Breast epithelium (tissue), 4 donors: ENCODE data around the gene GRPEL2. TPM values are rescaled to one million over a fixed set of nuclear protein-coding genes. Genes with fewer than 3 reads are reported as not detected.
A peak's percentile ranks its signal among the peaks of the same experiment; 100 is the strongest.

ENCODE experiments used
- DNase-seq, 2 donors: peaks; one replicate each; pipeline ENCODE4 v3.0.0-alpha.2; 2019; ENCODE audit warnings: low spot score in 2 of 2
- H3K27ac ChIP-seq, 2 donors: fragments of 200-600 bp; sonication (generic) in 1 of 2; one replicate each; pipeline ENCODE4 v1.5.1; 2016 to 2019; ENCODE audit warnings: mild to moderate bottlenecking in 1 of 2
- H3K27me3 ChIP-seq, 2 donors: fragments of 200-600 bp; sonication (generic) in 1 of 2; one replicate each; pipeline versions ENCODE4 v1.5.1 to v1.6.0; 2017 to 2019; ENCODE audit warnings: control low read depth in 1 of 2, mild to moderate bottlenecking in 1 of 2
- H3K36me3 ChIP-seq: fragments of 200-600 bp; one replicate; pipeline ENCODE4 v1.5.1; 2019
- H3K4me1 ChIP-seq, 2 donors: fragments of 200-600 bp; sonication (generic); one replicate each; pipeline ENCODE4 v1.5.1; 2016 to 2019; ENCODE audit warnings: control low read depth in 1 of 2
- H3K4me3 ChIP-seq, 3 donors: fragments of 200-600 bp; sonication (generic); 1 replicate in 2 of 3; 2 replicates in 1 of 3; pipeline ENCODE4 v1.5.1; 2016 to 2019; ENCODE audit warnings: mild to moderate bottlenecking in 3 of 3, moderate library complexity in 2 of 3
- H3K9me3 ChIP-seq, 2 donors: fragments of 200-600 bp; sonication (generic) in 1 of 2; one replicate each; pipeline ENCODE4 v1.5.1; 2016 to 2019; ENCODE audit warnings: control low read depth in 1 of 2
- POLR2A ChIP-seq: fragments of 450-650 bp; IDR thresholded peaks from one replicate; pipeline ENCODE4 v1.6.1; 2016; ENCODE audit warnings: antibody characterized with exemption, mild to moderate bottlenecking, moderate library complexity
- POLR2AphosphoS5 ChIP-seq, 3 donors: sonication (generic); formaldehyde crosslinking; IDR thresholded peaks; one replicate each; pipeline ENCODE4 v1.6.1; 2017; ENCODE audit warnings: antibody characterized with exemption in 3 of 3
- intact Hi-C: fragments of 100-400 bp; cut with DNase I; formaldehyde crosslinking; loops from one replicate; pipeline ENCODE4 v1.15.1; 2023; ENCODE audit warnings: low total_unique reads
- total RNA-seq, 3 donors: library from RNA; depleted of rRNA; stranded (reverse); fragments of >200 nt; gene quantifications; one replicate each; pipeline ENCODE4 v1.1.0, GENCODE V29; 2016
- TF ChIP-seq, protein P1 (sequence below), 3 donors: fragments of 450-650 bp; IDR thresholded peaks; one replicate each; pipeline ENCODE4 v1.5.1; 2016 to 2017; ENCODE audit warnings: antibody characterized with exemption in 3 of 3, mild to moderate bottlenecking in 3 of 3, moderate library complexity in 3 of 3

GRPEL2 gene
- total RNA-seq, 3 donors from 2014 or later = 14.4 to 17.1 (median 16.5) TPM

DNA sequence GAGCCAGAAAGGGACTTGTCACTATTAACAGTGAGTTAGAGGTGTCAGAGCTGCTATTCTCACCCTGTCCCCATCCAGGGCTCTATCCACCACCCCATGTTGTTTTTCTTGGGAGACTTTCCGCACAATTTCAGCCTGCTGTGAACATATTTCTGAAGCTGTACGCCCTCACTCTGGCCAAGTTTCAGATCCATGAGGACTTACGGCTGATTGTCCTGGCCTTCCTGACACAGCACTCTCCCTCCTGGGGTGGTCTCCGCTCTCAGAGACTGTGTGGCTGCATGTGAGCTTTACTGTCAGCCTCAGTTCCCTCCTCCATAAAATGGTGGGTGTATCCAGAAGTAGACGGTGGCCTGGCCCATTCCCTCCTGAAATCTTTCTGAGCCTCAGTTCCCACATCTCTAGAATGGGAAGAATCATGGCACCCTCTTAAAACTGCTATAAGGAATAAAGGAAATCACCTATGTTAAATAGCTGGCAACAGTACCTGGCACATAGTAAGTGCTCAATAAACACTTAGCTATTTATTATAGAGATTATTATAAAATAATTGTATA, 34.6 kb downstream of the GRPEL2 start:
- DNase-seq = no peak

DNA sequence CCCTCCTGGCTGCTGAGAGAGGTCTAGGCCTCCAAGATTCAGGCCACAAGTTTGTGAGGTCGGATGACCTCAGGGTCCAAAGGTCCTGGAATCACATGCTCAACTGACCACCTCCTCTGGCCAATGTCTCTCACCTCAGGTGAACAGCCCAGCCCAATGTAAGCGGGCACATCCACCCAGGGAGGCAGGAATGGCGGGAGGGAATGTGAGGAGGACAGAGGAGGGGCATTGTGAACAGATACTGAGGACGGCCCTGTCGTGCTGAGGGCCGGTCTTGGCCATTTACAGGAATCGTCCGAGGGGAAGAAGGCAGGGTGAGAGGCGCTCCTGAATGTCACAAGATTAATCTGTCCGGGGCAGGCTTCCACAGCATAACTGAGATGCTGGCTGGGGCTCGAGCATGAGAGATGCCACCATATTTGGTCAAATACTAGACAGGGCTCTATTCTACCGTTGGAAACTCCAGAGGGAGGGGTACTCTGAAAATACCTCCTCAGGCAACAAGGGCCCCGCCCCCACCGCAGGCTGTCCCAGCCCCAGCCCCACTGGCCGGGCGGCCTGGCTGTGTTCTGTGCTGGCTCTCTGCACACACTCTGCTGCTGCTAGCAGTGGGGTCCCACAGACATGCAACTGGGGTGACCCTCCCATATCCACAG, 35.3 kb downstream of the GRPEL2 start:
- DNase-seq = peak in 1 of 2 donors; percentile 67
- no peak overlapping the region for H3K4me3 ChIP-seq
- no peaks in the 10 kb centered on the region for H3K27me3 ChIP-seq
- H3K36me3 ChIP-seq = no peaks in the 10 kb centered on the region
- peaks cover 0 to 8% of the 10 kb centered on the region in 2 donors for H3K4me1 ChIP-seq
- intact Hi-C loops = loop anchor here (5.0 kb wide), 1 partner anchor 172 kb away; the partner anchor contains the start of gene CSNK1A1
- H3K9me3 ChIP-seq = no peaks in the 10 kb centered on the region
- no peak for TF ChIP-seq POLR2A
- no peak for TF ChIP-seq POLR2AphosphoS5 (IDR thresholded peaks at IDR 0.05)
- TF ChIP-seq, protein P1, sequence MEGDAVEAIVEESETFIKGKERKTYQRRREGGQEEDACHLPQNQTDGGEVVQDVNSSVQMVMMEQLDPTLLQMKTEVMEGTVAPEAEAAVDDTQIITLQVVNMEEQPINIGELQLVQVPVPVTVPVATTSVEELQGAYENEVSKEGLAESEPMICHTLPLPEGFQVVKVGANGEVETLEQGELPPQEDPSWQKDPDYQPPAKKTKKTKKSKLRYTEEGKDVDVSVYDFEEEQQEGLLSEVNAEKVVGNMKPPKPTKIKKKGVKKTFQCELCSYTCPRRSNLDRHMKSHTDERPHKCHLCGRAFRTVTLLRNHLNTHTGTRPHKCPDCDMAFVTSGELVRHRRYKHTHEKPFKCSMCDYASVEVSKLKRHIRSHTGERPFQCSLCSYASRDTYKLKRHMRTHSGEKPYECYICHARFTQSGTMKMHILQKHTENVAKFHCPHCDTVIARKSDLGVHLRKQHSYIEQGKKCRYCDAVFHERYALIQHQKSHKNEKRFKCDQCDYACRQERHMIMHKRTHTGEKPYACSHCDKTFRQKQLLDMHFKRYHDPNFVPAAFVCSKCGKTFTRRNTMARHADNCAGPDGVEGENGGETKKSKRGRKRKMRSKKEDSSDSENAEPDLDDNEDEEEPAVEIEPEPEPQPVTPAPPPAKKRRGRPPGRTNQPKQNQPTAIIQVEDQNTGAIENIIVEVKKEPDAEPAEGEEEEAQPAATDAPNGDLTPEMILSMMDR (IDR thresholded peaks at IDR 0.05) = no peak
- H3K27ac ChIP-seq = peak overlapping the region; percentile 62 to 91

More for the DNA sequence above, 34.6 kb downstream of the GRPEL2 start:
- Histone ChIP-seq H3K27me3 (no peaks in the 10 kb centered on the region), H3K4me1 (peaks cover 0 to 8% of the 10 kb centered on the region in 2 donors), H3K27ac (peak overlapping the region; percentile 62 to 91), H3K9me3 (no peaks in the 10 kb centered on the region), H3K36me3 (no peaks in the 10 kb centered on the region), H3K4me3 (peak overlapping the region in 1 of 3 donors; percentile 5)
- TF ChIP-seq POLR2AphosphoS5 (IDR thresholded peaks at IDR 0.05) (no peak), POLR2A (no peak)
- TF ChIP-seq, protein P1 (IDR thresholded peaks at IDR 0.05) = no peak
- intact Hi-C loops = loop anchor here (5.0 to 10.0 kb wide), 2 partner anchors 45 to 172 kb away; partner anchors contain the start of gene CSNK1A1

DNA sequence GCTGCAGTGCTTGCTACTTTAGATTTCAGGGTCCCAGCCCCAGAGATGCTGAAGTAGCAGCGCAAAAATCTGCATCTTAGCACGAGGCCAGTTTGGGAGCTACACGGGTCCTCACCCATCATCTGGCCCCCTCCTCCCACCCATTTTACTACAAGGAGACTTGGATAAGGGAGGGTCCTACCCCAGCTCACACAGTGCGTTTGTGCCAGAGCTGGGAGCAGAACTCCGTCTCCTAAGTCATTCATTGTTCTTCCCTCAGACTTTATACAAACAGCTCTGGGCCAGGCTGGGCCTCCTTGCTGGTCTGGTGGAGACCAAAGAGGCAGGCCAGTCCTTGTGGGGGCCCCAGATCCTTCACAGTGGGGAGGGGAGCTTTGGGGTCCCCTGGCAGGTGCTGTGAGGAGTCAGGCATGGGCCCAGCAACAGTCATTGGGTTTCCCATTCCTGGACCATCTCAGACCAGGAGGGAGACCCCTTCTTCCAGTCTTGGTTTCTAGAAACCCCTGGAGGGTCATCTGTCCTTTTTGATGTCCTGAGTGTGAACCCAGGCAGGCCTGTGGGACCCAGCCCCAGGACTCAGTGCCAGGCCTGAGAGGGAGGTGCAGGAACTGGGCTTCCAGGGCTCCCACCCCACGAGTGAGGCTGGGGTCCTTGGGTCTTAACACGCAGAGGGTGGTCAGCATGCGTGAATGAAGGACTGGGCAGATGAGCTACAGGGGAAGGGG, 36.1 kb downstream of the GRPEL2 start:
- no peak for TF ChIP-seq POLR2A
- TF ChIP-seq, protein P1 (IDR thresholded peaks at IDR 0.05) = no peak
- TF ChIP-seq POLR2AphosphoS5 (IDR thresholded peaks at IDR 0.05) = no peak
- Histone ChIP-seq H3K9me3 (no peaks in the 10 kb centered on the region), H3K36me3 (no peaks in the 10 kb centered on the region), H3K27me3 (no peaks in the 10 kb centered on the region), H3K4me3 (peak overlapping the region in 1 of 3 donors; percentile 7), H3K27ac (peak overlapping the region; percentile 62 to 91), H3K4me1 (peaks cover 0 to 8% of the 10 kb centered on the region in 2 donors)
- intact Hi-C loops = loop anchor here (5.0 kb wide), 1 partner anchor 171 kb away; the partner anchor contains the start of gene CSNK1A1
- no peak for DNase-seq

DNA sequence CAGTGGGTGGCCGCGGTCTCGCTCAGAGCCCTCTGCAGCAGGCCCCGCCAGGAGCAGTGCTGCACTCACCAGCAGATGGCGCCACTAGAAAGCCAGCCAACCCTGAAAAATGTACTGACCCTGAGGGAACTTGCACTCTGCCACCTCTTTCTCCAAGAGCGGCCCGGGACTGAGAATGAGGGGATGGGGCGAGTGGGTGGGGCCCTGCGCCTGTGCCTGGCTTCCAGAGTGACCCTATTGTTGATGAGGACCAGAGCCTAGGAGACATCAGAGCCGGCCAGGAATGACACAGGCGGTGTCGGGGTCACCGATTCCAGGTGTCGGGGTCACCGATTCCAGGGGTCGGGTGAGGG, 36.7 kb downstream of the GRPEL2 start:
- intact Hi-C loops = loop anchor here (5.0 kb wide), 1 partner anchor 170 kb away; the partner anchor contains the start of gene CSNK1A1
- H3K27ac ChIP-seq = peak overlapping the region; percentile 62 to 91
- H3K4me1 ChIP-seq = peaks cover 0 to 8% of the 10 kb centered on the region in 2 donors
- H3K4me3 ChIP-seq = peak overlapping the region in 1 of 3 donors; percentile 7
- no peaks in the 10 kb centered on the region for H3K9me3 ChIP-seq
- peak; percentile 70 to 83 for DNase-seq
- H3K27me3 ChIP-seq = no peaks in the 10 kb centered on the region
- H3K36me3 ChIP-seq = no peaks in the 10 kb centered on the region
- TF ChIP-seq, protein P1 (IDR thresholded peaks at IDR 0.05) = peak; percentile 86 to 91 (median 90)
- TF ChIP-seq POLR2A (no peak), POLR2AphosphoS5 (IDR thresholded peaks at IDR 0.05) (peak; percentile 47 to 60 (median 49))
